ENCODE data around the gene ANKRD53.

DNA sequence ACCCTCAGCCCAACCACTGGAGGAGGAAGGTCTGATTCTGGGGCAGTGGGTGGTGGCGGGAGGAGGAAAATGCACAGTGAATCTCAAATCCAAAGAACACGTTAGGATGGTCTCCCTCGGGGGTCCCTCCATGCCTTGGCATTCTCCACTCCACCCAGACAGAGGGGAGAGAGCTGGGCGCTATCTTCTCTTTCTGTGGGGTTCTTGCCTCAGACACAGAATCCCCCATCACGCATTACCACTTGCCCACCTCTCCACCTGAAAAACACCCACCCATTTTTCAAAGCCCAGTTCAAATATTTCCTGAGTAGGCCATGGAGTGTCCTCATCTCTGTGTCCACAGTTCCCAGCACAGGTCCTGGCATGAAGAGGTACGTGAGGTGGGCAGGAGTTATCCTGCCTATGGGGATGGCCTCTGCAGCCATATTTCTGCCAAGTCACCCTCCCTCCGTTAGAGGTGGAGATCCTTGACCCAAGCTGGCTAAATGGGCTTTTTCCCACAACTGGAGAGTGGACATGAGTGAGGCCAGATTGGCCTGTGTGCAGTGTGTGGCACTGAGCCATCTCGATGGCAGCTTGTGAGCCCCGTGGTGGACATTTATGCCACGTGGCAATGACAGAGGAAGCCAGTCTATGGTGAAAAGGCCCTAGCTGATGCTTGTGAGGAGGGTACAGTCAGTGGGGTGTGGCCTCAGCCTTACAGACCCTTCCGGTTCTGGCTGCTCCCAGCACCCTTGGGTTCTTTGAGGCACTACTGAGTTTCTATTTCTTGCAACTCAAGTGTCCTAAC lies 25.7 kb downstream of the ANKRD53 start:
- TF ChIP-seq EZH2 (IDR thresholded peaks at IDR 0.05; ENCODE audit: borderline replicate concordance, insufficient read depth, low read depth, low read length, poor library complexity, severe bottlenecking) = no peak
- TF ChIP-seq, protein P1, sequence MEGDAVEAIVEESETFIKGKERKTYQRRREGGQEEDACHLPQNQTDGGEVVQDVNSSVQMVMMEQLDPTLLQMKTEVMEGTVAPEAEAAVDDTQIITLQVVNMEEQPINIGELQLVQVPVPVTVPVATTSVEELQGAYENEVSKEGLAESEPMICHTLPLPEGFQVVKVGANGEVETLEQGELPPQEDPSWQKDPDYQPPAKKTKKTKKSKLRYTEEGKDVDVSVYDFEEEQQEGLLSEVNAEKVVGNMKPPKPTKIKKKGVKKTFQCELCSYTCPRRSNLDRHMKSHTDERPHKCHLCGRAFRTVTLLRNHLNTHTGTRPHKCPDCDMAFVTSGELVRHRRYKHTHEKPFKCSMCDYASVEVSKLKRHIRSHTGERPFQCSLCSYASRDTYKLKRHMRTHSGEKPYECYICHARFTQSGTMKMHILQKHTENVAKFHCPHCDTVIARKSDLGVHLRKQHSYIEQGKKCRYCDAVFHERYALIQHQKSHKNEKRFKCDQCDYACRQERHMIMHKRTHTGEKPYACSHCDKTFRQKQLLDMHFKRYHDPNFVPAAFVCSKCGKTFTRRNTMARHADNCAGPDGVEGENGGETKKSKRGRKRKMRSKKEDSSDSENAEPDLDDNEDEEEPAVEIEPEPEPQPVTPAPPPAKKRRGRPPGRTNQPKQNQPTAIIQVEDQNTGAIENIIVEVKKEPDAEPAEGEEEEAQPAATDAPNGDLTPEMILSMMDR (IDR thresholded peaks at IDR 0.05) = no peak
